ENCODE results near the gene DAP.

Gene DAP

DNA sequence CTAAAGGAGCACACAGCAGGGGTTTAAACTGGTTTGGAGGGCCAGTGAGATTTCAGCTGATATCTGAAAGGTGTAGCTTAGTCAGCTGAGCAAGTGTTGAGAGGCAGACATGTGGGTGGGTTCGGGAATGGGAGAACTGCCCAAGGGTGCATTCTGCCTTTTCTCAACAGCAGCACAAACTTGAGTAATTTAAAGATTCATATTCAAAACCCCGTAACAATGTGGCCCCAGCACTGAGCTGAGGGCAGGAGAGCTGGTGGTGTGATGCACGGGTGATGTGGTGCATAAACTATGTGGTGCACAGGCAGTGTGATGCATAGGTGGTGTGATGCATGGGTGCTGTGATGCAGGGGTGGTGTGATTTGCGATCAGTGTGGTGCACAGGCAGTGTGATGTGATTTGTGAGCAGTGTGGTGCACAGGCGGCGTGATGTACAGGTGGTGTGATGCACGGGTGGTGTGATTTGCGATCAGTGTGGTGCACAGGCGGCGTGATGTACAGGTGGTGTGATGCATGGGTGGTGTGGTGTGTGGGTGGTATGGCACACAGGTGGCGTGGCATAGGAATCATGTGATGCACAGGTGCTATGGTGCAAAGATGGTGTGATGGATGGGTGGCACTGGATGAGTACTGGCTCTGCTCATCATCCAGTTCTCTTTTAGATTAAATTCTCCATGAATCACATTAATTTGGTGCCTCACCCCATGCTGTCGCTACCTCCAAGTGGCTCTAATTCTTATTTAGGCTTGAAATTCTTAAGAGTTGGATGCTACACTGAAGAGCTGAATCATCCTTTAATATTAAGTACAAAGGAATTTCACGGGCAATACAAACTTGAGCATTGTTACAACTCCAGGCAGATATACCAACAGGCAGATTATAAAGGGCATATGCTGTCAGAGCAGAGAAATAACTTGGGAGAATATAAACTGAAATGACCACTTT is 53.6 kb downstream of the DAP start:
- no peaks in the 10 kb centered on the region for H3K9me3 Mint-ChIP-seq
- H3K4me3 Mint-ChIP-seq: no peak overlapping the region
- peaks cover 34 to 57% of the 10 kb centered on the region in 2 donors for H3K36me3 Mint-ChIP-seq
- no peaks in the 10 kb centered on the region for H3K27me3 Mint-ChIP-seq
- no peak for ATAC-seq (replicated peaks)
- DNase-seq: no peak
- no peak overlapping the region for H3K27ac Mint-ChIP-seq
- peaks cover 37 to 73% of the 10 kb centered on the region in 2 donors for H3K4me1 Mint-ChIP-seq

DNA sequence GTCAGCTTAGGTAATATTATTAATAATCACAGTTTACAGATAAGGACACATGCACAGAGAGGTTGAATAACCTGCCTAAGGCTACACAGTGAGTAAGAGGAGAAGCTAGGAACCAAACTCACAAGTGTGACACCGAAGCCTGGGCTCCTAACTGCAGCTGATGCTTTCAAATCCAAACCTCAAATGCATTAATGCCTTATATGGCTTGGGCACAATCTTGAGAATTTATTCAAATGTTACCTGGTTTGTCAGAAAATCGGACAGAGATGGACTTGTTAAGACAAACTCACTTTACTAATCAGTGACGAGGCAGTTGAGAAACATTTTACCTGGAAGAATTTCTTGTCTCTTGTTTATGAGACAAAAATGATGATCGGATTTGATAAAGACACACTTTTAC is 54.7 kb downstream of the DAP start:
- peaks cover 36 to 70% of the 10 kb centered on the region in 2 donors for H3K4me1 Mint-ChIP-seq
- no peak overlapping the region for H3K4me3 Mint-ChIP-seq
- DNase-seq: no peak
- no peaks in the 10 kb centered on the region for H3K9me3 Mint-ChIP-seq
- no peak overlapping the region for H3K27ac Mint-ChIP-seq
- H3K36me3 Mint-ChIP-seq: peaks cover 31 to 45% of the 10 kb centered on the region in 2 donors
- H3K27me3 Mint-ChIP-seq: no peaks in the 10 kb centered on the region
- ATAC-seq (replicated peaks): no peak

DNA sequence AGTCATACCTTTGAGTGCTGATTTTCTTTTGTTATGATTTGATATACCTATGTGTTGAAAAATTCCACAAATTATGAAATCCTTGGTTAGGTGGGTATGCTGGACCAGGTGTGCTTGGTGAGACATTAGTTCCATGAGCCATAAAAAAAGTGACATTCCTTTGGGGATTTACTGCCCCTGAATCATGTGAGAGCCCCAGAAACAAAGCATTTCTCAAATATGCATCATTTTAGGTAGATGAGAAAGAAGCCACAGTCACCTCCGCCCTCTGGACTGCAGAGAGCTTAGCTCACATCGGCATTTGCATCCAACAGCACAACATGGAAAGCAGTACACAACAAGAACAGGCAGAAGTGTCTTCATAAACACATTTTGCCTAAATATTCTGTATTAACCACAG is 55.3 kb downstream of the DAP start:
- no peaks in the 10 kb centered on the region for H3K9me3 Mint-ChIP-seq
- no peak for DNase-seq
- H3K27me3 Mint-ChIP-seq: no peaks in the 10 kb centered on the region
- no peak for ATAC-seq (replicated peaks)
- H3K36me3 Mint-ChIP-seq: peaks cover 28 to 42% of the 10 kb centered on the region in 2 donors
- H3K4me1 Mint-ChIP-seq: peaks cover 34 to 72% of the 10 kb centered on the region in 2 donors
- H3K27ac Mint-ChIP-seq: no peak overlapping the region
- H3K4me3 Mint-ChIP-seq: no peak overlapping the region

DNA sequence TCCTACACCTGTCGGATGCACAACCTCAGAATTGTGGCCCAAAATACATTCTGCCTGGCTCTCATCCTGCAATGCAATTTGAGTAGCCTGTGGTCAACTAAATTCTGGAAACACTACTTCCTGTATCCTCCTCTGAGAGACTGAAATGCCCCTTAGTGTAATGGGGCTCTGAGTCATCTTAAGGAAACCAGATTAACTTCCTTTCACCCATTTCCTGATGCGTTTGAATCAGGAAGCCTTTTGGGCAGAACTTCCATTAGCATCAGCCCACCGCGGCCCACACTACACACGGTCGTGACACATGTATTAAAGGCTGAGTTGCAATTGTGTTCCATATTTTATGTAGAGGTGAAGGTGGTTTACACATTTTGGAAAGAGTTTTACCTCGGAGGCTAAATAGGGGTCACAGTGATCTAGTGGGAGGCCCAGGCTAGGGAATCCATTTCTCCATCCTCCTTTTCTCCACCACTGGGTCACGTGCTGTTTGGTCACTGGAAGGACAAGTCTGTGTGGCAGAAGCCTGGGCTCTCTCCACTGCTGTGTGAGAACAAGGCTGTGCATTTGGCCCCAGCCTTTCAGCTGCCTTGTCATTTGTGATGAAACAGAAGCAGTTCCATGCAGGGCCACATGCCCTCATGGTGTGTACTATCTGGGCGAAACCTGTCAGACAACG is 55.9 kb downstream of the DAP start:
- H3K27ac Mint-ChIP-seq: peak overlapping the region; percentile 34

DNA sequence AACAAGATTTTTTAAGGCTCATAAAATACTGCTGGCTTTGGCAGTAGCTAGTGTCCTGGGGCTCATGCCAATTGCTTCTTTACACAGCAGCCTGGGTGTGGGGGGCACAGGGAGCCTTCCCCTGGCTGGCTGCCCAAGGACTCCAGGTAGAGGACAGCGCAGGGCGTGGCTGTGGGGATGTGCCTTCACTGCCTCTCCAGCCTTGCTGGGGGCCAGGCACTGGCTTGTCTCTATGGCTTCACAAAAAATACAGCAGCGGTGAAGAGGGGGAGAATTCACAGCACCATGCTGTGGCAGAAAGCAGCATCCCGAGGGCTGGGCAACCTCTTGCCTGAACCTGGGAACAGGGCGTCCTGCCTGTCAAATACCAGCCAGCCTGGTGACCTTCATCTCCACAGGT is 57.4 kb downstream of the DAP start:
- H3K9me3 Mint-ChIP-seq: peaks cover 0 to 2% of the 10 kb centered on the region in 2 donors
- peaks cover 47 to 87% of the 10 kb centered on the region in 2 donors for H3K4me1 Mint-ChIP-seq
- no peak overlapping the region for H3K4me3 Mint-ChIP-seq
- no peak for DNase-seq
- ATAC-seq (replicated peaks): no peak
- H3K27me3 Mint-ChIP-seq: no peaks in the 10 kb centered on the region
- no peak overlapping the region for H3K27ac Mint-ChIP-seq
- peaks cover 39 to 42% of the 10 kb centered on the region in 2 donors for H3K36me3 Mint-ChIP-seq

More for the DNA sequence above, 55.9 kb downstream of the DAP start:
- Mint-ChIP-seq H3K27me3 (no peaks in the 10 kb centered on the region), H3K4me3 (no peak overlapping the region), H3K4me1 (peaks cover 36 to 72% of the 10 kb centered on the region in 2 donors), H3K9me3 (no peaks in the 10 kb centered on the region), H3K36me3 (peaks cover 30 to 41% of the 10 kb centered on the region in 2 donors)
- DNase-seq (no peak), ATAC-seq (replicated peaks) (peak in 1 of 2 donors; percentile 20)

DNA sequence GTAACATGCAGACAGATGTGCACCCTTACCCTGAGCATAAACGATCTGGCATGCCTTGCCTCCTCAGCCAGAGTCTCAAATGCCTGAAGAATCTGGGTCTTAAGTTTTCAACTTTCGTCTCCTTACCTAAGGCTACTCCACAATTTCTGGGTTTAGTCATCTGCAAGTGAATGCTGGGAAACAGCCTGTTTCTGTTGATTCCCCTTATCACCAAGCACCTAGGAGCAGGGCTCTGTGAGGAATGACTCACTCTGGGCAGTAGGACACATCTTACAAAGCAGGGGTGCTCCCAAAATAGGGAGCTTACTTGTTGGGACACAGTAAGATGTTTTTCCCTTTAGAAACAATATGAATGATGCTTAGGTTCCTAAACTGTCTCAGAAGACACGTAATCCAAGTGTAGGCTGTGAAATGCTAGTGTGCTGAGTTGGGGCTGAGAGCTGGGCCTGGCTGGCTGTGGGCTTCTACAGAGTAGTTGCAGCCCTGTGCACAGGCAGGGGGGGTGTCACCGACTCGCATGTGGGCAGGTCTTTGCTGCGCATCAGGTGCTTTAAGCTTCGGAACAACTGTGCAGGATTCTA is 58.0 kb downstream of the DAP start:
- peaks cover 37 to 40% of the 10 kb centered on the region in 2 donors for H3K36me3 Mint-ChIP-seq
- DNase-seq (no peak), ATAC-seq (replicated peaks) (no peak)
- peaks cover 47 to 84% of the 10 kb centered on the region in 2 donors for H3K4me1 Mint-ChIP-seq
- no peaks in the 10 kb centered on the region for H3K27me3 Mint-ChIP-seq
- no peak overlapping the region for H3K4me3 Mint-ChIP-seq
- H3K27ac Mint-ChIP-seq: no peak overlapping the region
- H3K9me3 Mint-ChIP-seq: peaks cover 0 to 2% of the 10 kb centered on the region in 2 donors

DNA sequence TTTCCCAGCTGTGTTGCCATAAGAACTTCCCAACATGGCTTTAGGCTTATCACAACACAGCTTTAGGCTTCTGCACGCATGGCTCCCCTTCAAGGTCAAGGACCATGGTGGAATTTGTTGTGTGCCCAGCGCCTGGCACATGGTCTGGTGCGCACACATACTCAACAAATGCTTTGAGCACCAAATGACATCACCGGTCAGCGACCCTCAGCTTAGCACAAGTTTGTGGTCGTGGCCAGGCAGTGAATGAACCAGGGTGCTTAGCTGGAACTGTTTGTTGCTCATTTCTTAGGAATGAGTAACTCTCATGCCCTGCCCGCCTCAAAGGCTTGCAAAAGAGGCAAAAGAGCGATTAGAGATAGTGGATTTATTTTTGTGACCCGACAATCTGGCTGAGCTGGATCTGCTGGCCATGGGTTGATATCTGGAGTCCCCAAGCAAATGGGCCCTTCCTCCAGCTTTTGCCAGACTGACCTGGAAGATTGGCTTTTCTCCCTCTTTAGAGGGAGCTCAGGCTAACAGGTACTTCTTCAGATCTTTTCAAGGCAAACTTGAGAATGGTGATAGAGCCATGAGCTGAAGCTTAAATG is 58.9 kb downstream of the DAP start:
- H3K27ac Mint-ChIP-seq: peak overlapping the region; percentile 67
- H3K9me3 Mint-ChIP-seq: peaks cover 0 to 2% of the 10 kb centered on the region in 2 donors
- no peaks in the 10 kb centered on the region for H3K27me3 Mint-ChIP-seq
- no peak for DNase-seq
- H3K4me3 Mint-ChIP-seq: no peak overlapping the region
- no peak for ATAC-seq (replicated peaks)
- peaks cover 33 to 37% of the 10 kb centered on the region in 2 donors for H3K36me3 Mint-ChIP-seq
- H3K4me1 Mint-ChIP-seq: peaks cover 43 to 75% of the 10 kb centered on the region in 2 donors

DNA sequence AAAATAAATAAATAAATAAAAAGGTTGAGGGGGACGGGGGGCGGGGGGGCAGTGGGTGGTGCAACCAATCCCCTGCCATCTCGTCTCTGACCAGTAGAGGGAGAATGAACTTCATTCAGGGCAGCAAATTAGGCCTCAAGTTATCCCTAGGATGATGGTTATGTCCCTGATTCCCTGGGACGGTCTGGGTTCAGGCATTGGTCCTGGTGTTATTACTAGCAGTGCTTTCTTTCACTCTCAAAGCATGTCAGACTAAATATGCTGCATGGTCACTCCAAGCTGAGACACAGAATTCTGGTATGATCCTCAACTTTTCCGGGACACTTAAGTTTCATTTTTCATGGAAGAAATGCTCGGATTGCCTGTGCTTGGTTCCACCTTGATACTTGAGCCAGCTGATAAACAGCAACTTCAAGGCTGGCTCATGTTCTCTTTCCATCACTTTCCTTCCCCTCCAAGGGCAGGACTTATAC is 59.4 kb downstream of the DAP start:
- peaks cover 41 to 73% of the 10 kb centered on the region in 2 donors for H3K4me1 Mint-ChIP-seq
- H3K4me3 Mint-ChIP-seq: no peak overlapping the region
- peaks cover 30 to 35% of the 10 kb centered on the region in 2 donors for H3K36me3 Mint-ChIP-seq
- ATAC-seq (replicated peaks) (no peak), DNase-seq (no peak)
- no peaks in the 10 kb centered on the region for H3K27me3 Mint-ChIP-seq
- H3K27ac Mint-ChIP-seq: no peak overlapping the region
- peaks cover 0 to 2% of the 10 kb centered on the region in 2 donors for H3K9me3 Mint-ChIP-seq

GRCh38 chr5:10700516-10700915 is 60.5 kb downstream of the DAP start:
- peak; percentile 8 to 11 for ATAC-seq (replicated peaks)
- DNase-seq: no peak
- Mint-ChIP-seq H3K4me1 (peaks cover 42 to 79% of the 10 kb centered on the region in 2 donors), H3K27ac (peak overlapping the region; percentile 97), H3K9me3 (peaks cover 0 to 2% of the 10 kb centered on the region in 2 donors), H3K36me3 (peaks cover 28 to 33% of the 10 kb centered on the region in 2 donors), H3K27me3 (no peaks in the 10 kb centered on the region), H3K4me3 (peak overlapping the region; percentile 61 to 77)

DNA sequence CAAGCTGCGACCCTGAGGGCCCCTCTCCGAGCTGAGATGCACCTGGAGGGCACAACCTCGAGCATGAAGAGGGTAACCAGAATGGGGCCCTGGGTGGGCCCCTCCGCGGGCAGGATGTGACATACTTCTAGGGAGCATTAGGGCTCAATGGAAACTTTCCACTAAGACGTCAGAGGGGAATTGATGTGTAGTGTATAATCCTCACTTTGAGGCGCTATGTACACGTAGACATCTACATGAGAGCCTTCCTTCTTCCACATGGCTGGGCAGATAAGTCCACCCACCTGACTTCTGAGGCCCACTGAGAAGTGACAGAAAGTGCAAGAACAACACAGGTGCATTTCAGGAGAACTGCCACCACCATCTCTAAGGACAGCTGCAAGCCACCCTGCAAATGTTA is 61.0 kb downstream of the DAP start:
- DNase-seq: peak; percentile 58
- Mint-ChIP-seq H3K4me1 (peaks cover 39 to 79% of the 10 kb centered on the region in 2 donors), H3K27me3 (no peaks in the 10 kb centered on the region), H3K4me3 (peak overlapping the region; percentile 63 to 77), H3K9me3 (peaks cover 0 to 2% of the 10 kb centered on the region in 2 donors), H3K36me3 (peaks cover 26 to 32% of the 10 kb centered on the region in 2 donors), H3K27ac (peak overlapping the region; percentile 97)
- ATAC-seq (replicated peaks): peak; percentile 92 to 93

- ATAC-seq (replicated peaks) (peak; percentile 29 to 37), DNase-seq (no peak)
- H3K9me3 Mint-ChIP-seq: peaks cover 0 to 2% of the 10 kb centered on the region in 2 donors
- H3K36me3 Mint-ChIP-seq: peaks cover 26 to 34% of the 10 kb centered on the region in 2 donors
- no peaks in the 10 kb centered on the region for H3K27me3 Mint-ChIP-seq
- peaks cover 36 to 76% of the 10 kb centered on the region in 2 donors for H3K4me1 Mint-ChIP-seq
- H3K4me3 Mint-ChIP-seq: peak overlapping the region; percentile 63 to 77
- H3K27ac Mint-ChIP-seq: peak overlapping the region; percentile 97
Observed at GRCh38 chr5:10699281-10699874, 61.7 kb downstream of the DAP start.

- peaks cover 23 to 48% of the 10 kb centered on the region in 2 donors for H3K4me1 Mint-ChIP-seq
- peaks cover 26 to 31% of the 10 kb centered on the region in 2 donors for H3K36me3 Mint-ChIP-seq
- no peaks in the 10 kb centered on the region for H3K27me3 Mint-ChIP-seq
- H3K27ac Mint-ChIP-seq: no peak overlapping the region
- H3K9me3 Mint-ChIP-seq: peaks cover 0 to 2% of the 10 kb centered on the region in 2 donors
- ATAC-seq (replicated peaks) (no peak), DNase-seq (no peak)
- H3K4me3 Mint-ChIP-seq: no peak overlapping the region
Observed at GRCh38 chr5:10695759-10696543, 65.1 kb downstream of the DAP start.

Measured in stimulated activated naive B cell treated with anti-CD40 and anti-IgM and Interleukin-4, amounts not matched to agents 10 μg/mL and 1 μg/mL and 100 μg/mL, for 72 hours (primary cell).